SJSA1 (cell line): ENCODE measurements around the gene TANGO2. TPM values are rescaled to one million over a fixed set of nuclear protein-coding genes. Genes with fewer than 3 reads are reported as not detected.

ENCODE experiments used
- DNase-seq, 2 experiments: peaks; one replicate each; pipeline ENCODE4 v3.0.0-alpha.2; 2015 to 2020; ENCODE audit warnings: low spot score in 2 of 2, low read depth in 1 of 2
- H3K27ac ChIP-seq: fragments of 250-450 bp; sonication (Bioruptor Pico); 2 replicates; pipeline ENCODE4 v1.5.1; 2020; ENCODE audit warnings: mild to moderate bottlenecking, moderate library complexity
- H3K27me3 ChIP-seq: fragments of 250-450 bp; sonication (Bioruptor Pico); replicated peaks from 2 replicates; pipeline ENCODE4 v1.5.1; 2020; ENCODE audit warnings: mild to moderate bottlenecking, moderate library complexity
- H3K36me3 ChIP-seq: fragments of 250-450 bp; sonication (Bioruptor Pico); 2 replicates; pipeline ENCODE4 v1.5.1; 2020; ENCODE audit warnings: mild to moderate bottlenecking
- H3K4me1 ChIP-seq: fragments of 250-450 bp; sonication (Bioruptor Pico); replicated peaks from 2 replicates; pipeline ENCODE4 v1.6.1; 2021; ENCODE audit warnings: mild to moderate bottlenecking
- H3K4me3 ChIP-seq: fragments of 250-450 bp; sonication (Bioruptor Pico); 2 replicates; pipeline ENCODE4 v1.5.1; 2020; ENCODE audit warnings: mild to moderate bottlenecking
- H3K9me3 ChIP-seq: fragments of 250-450 bp; sonication (Bioruptor Pico); replicated peaks from 2 replicates; pipeline ENCODE4 v1.5.1; 2020; ENCODE audit warnings: mild to moderate bottlenecking
- total RNA-seq: library from RNA; depleted of rRNA; stranded (reverse); fragments of >200 nt; shearing (Covaris generic); gene quantifications from 2 replicates; pipeline ENCODE4 v1.2.3, GENCODE V29; 2014

Gene TANGO2
- total RNA-seq, 1 experiment from 2014 or later: 36.9 TPM

DNA sequence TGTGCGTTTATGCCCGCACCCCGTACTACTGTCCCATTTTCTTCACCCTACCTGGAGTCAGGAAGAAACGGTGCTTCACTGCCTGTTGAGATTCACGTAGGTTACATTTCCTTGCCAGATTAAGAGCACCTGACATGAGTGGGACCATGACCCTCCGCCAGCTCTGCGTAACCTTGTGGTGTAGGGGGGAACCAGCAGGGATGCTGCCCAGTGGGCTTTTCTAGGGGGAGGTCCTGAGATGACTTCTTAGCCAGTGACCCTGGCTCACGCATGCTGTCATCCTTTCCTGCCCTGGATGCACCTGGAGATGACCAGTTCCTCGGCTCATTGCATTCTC lies 3.3 kb upstream of the TANGO2 start:
- no peak overlapping the region for H3K4me3 ChIP-seq
- H3K36me3 ChIP-seq: peaks cover 10% of the 10 kb centered on the region
- H3K27ac ChIP-seq: no peak overlapping the region
- peaks cover 23% of the 10 kb centered on the region for H3K27me3 ChIP-seq
- H3K4me1 ChIP-seq: peaks cover 34% of the 10 kb centered on the region
- H3K9me3 ChIP-seq: no peaks in the 10 kb centered on the region; the same call in 1 of the 2 replicates
- DNase-seq: no peak

DNA sequence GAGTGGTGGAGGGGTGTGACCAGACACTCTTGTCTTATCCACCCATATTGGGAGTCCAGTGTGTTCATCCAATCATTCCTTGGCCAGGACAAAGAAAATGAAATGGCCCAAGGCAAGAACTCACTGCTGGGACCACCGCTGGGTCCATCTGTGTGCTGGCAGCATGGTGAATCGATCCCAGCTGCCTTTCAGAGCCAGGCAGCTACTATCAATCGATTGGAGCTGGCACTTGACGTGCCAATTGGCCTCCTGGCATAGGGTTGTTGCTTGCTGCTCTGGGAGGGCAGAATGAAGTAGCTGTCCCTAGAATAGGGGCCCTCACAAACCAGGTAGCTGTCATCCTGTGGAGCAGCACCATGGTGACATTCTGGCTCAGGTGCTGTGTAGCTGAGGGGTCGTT lies 2.9 kb upstream of the TANGO2 start:
- Histone ChIP-seq H3K27ac (no peak overlapping the region), H3K27me3 (peaks cover 23% of the 10 kb centered on the region), H3K4me1 (peaks cover 34% of the 10 kb centered on the region), H3K36me3 (peaks cover 12% of the 10 kb centered on the region), H3K4me3 (no peak overlapping the region), H3K9me3 (no peaks in the 10 kb centered on the region; the same call in 1 of the 2 replicates)
- no peak for DNase-seq

DNA sequence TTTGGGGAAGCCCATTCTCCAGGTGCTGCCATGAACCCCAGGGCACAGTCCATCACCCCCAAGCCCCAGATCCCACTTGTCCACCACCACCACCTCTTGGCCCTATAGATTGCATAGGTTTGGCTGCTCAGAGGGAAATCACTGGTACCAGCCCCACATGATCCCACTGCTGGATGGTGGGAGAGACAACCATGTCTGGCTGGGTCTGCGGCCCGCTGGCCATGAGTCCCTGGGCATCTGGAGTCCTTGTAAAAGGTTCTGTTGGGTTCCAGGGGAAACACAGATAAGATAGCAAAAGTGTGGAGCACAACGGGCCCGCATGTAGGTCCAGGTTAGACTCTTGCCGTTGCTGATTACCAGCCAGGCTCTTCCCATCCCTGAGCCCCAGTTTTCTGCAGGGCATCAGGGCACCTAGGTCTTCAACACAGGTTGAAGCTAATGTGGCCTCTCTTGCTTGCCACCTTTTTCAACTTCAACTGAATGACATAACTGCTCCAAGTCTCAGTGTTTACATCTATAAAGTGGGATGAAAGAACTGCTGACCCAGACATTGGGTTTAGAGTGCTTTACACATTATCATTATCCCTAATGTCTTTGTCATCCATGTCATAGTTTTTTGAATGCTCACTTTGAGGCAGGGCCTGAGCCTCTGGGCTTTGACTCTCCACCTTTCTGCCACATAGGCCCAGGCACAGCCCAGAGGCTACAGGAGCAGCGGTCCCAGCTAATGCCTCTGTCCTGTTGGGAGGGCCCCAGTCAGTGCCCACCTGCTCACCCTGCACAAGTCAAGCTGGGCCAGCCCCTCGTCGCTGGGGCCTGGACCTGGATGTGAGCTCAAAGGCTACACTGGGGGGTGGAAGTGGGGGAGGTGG lies 1.0 kb upstream of the TANGO2 start:
- no peak overlapping the region for H3K4me3 ChIP-seq

DNA sequence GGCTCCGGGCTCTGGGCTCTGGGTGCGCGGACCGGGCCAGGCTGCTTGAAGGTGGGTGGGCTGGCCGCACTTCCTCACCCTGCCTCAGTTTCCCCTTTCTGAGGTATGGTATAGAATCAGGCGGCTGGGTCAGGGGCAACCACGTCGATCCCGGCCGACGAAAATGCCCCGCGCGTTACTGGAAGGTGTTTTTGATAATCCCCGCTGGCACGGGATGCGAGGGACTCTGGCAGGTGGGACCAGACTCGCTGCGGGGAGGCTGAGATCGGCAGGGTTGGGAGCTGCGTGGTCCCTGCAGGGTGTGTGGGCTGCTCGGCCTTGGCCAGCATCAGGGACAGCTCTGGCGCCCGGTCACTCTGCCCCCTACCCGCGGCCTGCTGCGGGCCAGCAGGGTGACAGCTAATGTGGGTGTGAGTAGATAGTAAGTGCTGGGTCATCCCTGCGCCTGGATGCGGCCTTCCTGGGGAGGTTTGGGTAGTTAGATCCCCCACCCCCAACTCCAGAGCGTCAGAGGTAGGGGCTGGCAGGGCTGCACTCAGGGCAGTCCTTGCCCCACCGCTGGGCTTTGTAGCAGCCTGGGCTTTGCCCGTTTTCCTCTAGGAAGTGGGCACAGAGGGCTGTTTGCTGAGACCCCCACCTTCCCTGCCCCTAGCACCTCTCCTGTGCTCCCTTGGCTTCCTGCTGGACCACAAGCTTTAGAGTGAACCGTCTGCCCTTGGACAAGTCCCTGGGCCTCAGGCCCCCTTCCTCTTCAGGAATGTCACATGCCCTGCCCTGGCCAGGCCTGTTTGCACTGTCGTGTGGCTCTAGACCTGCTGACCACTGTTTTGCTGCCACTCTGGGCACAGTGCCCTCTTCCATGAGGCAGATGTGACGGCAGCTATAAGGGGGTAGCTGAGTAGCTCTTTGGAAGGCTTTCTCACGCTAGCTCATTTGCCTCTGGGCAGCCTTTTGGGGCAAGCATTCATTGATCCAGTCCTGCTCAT lies 579 bp downstream of the TANGO2 start:
- H3K27ac ChIP-seq: peak overlapping the region; percentile 63
- H3K27me3 ChIP-seq: peaks cover 9% of the 10 kb centered on the region
- H3K36me3 ChIP-seq: peaks cover 16% of the 10 kb centered on the region
- no peaks in the 10 kb centered on the region; the same call in 1 of the 2 replicates for H3K9me3 ChIP-seq
- peaks cover 27% of the 10 kb centered on the region for H3K4me1 ChIP-seq
- peak overlapping the region; percentile 88 for H3K4me3 ChIP-seq
- peak in 1 of 2 experiments; percentile 51 for DNase-seq

More for the DNA sequence above, 1.0 kb upstream of the TANGO2 start:
- Histone ChIP-seq H3K4me1 (peaks cover 34% of the 10 kb centered on the region), H3K36me3 (peaks cover 16% of the 10 kb centered on the region), H3K27me3 (peaks cover 23% of the 10 kb centered on the region), H3K27ac (no peak overlapping the region), H3K9me3 (no peaks in the 10 kb centered on the region; the same call in 1 of the 2 replicates)
- DNase-seq: no peak

DNA sequence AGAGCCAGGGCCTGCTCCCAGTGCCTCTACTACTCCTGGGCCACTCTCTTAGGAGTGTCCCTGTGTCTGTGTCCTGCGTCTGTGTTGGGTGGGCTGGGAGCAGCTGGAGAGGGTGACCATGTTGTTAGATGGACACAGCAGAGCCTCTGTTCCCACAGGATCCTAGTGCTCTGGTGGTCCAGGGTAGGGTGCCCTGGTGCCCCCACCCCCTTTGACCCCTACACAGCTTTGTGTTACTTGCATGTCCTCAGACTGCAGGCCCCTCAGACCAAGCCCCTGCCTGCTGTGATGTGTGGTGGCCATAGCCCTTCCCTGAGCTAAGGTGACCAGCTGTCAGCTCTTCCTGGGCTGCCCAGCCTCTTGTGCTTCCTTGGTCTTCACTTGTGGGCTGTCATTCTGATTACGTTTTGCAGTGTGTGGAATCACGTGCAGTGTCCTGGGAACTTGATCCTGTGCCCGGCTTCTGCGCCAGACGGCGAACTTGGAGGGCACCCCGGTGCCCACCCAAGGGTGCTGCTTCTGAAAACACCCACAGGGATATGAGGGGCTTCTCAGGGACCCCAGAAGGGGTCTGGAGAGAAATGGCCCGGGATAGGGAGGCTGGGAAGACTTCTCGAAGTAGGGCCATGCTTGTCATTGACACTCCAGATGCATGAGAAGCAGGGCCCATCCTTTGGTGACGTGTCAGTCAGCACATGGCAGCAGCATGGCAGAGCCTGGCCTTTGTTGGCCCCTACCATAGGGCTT lies 1.5 kb downstream of the TANGO2 start:
- Histone ChIP-seq H3K36me3 (peaks cover 16% of the 10 kb centered on the region), H3K4me3 (peak overlapping the region; percentile 88), H3K4me1 (peaks cover 20% of the 10 kb centered on the region), H3K9me3 (no peaks in the 10 kb centered on the region; the same call in 1 of the 2 replicates), H3K27ac (no peak overlapping the region; the same call in 1 of the 2 replicates), H3K27me3 (peaks cover 5% of the 10 kb centered on the region; the same call in 1 of the 2 replicates)
- no peak for DNase-seq

DNA sequence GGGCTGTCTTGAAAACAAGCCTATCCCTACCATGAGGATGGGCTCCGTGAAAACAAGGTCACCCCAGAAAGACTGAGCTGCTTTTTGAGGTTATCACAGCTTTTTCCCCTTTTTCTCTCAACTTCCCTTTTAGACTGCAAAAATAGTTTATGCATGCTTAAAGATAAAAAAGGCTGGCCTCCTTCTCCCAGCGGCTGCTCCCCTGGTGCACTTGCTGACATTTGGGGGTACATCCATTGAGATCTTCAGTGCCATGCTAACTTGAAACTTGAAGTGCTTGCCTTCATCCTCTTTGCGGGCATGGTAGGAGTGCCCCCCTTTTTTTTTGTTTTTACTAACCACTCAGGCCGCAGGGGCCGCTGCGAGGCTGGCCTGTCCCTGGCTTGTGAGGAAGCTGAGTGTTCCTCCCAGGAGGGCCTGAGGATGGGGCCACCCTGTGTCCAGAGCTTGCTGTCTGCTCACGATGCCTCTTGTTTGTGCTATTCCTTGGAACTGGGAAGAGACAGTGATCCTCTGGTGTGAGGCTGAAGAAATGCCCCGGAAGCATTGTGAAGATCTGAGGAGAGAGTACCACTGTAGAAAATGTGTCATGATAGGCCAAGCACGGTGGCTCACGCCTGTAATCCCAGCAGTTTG lies 2.2 kb downstream of the TANGO2 start:
- Histone ChIP-seq H3K4me3 (no peak overlapping the region), H3K27ac (no peak overlapping the region)
- DNase-seq: no peak

DNA sequence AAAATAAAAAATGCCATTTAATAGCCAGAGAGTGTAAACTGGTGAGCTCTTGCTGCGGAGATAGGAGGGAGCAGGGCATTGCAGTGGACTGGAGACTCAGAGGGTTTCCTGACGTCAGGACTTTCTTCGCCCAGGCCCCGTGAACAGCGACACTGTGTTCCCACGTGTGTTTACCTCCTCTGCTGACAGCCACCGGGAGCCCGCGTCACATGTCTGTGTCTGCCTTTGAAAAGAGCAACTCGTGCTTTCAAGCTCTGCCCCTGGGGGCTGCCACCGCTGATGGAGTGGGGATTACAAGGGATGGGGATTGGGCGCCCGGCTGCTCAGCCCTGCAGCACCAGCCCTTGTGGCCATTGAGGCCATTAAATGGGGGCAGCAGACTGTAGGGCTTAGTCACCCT lies 3.3 kb downstream of the TANGO2 start:
- H3K4me1 ChIP-seq: peaks cover 20% of the 10 kb centered on the region
- no peak overlapping the region for H3K27ac ChIP-seq
- H3K27me3 ChIP-seq: no peaks in the 10 kb centered on the region
- no peak overlapping the region for H3K4me3 ChIP-seq
- H3K36me3 ChIP-seq: peaks cover 16% of the 10 kb centered on the region
- DNase-seq: no peak
- no peaks in the 10 kb centered on the region; the same call in 1 of the 2 replicates for H3K9me3 ChIP-seq

More for the DNA sequence above, 2.2 kb downstream of the TANGO2 start:
- H3K36me3 ChIP-seq: peaks cover 16% of the 10 kb centered on the region
- peaks cover 20% of the 10 kb centered on the region for H3K4me1 ChIP-seq
- no peaks in the 10 kb centered on the region; the same call in 1 of the 2 replicates for H3K9me3 ChIP-seq
- H3K27me3 ChIP-seq: no peaks in the 10 kb centered on the region

DNA sequence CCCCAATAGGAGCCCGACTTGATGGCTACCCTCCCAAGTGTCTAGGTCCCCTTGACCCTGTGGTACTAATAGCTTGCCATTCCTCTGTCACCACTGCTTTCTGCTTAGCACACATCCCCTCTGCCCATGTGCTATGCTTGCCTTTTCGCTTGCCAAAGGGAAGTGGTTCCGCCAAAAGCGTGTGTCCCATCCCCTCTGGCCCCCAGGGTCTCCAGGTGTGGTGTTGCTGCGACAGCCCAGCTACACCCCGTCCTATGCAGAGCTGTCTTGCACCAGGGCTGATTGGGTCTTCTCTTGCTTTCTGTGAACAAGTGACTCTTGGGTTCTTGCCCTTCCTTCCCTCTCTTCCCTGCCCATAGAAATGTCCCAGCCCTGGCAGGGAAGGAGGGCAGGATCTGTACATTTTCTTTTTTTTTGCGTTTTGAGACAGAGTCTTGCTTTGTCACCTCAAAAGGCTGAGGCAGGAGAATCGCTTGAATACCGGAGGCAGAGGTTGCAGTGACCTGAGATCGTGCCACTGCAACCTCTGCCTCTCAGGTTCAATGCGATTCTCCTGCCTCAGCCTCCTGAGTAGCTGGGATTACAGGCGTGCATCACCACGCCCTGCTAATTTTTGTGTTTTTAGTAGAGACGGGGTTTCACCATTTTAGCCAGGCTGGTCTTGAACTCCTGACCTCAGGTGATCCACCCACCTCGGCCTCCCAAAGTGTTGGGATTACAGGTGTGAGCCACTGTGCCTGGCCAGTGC lies 3.9 kb downstream of the TANGO2 start:
- no peak for DNase-seq
- Histone ChIP-seq H3K9me3 (no peaks in the 10 kb centered on the region; the same call in 1 of the 2 replicates), H3K4me1 (peaks cover 20% of the 10 kb centered on the region), H3K4me3 (no peak overlapping the region), H3K27ac (no peak overlapping the region), H3K36me3 (peaks cover 16% of the 10 kb centered on the region), H3K27me3 (no peaks in the 10 kb centered on the region)

DNA sequence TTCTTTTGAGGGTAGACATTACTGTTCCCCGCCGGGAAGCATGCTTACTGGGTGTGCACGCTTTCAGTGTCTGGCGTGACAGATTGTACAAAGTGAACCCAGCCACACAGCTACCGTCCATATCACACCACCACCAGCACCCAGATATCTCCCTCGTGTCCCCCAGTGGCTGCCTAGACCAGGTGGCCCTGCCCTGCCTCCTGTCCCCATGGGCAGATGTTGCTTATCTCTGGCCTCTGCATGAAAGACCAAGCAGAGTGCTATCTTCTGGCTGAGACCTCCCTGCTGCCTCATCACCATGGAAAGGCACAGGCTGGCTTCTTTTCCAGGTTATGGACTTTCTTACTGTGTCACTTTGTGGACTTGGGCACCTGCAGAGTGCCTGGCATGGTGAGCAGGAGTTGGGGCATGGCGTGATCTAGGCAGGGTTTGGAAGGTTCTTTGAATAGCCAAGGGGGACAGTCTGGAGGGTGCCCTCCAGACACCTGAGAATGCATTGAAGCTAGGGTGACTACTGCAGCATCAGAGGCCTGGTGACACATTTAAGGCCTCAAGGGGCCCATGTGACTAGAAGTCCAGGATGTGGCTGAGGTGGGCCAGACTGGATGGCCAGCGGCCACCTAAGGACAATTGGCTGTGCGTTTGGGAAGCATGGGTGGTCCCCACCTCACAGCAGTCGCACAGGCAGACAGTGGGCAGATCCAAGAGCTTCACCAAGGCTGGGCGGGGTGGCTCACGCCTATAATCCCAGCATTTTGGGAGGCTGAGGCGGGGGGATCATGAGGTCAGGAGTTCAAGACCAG lies 4.7 kb downstream of the TANGO2 start:
- H3K27me3 ChIP-seq: no peaks in the 10 kb centered on the region
- no peaks in the 10 kb centered on the region; the same call in 1 of the 2 replicates for H3K9me3 ChIP-seq
- no peak for DNase-seq
- peaks cover 14% of the 10 kb centered on the region for H3K4me1 ChIP-seq
- no peak overlapping the region for H3K27ac ChIP-seq
- no peak overlapping the region for H3K4me3 ChIP-seq
- peaks cover 16% of the 10 kb centered on the region for H3K36me3 ChIP-seq

DNA sequence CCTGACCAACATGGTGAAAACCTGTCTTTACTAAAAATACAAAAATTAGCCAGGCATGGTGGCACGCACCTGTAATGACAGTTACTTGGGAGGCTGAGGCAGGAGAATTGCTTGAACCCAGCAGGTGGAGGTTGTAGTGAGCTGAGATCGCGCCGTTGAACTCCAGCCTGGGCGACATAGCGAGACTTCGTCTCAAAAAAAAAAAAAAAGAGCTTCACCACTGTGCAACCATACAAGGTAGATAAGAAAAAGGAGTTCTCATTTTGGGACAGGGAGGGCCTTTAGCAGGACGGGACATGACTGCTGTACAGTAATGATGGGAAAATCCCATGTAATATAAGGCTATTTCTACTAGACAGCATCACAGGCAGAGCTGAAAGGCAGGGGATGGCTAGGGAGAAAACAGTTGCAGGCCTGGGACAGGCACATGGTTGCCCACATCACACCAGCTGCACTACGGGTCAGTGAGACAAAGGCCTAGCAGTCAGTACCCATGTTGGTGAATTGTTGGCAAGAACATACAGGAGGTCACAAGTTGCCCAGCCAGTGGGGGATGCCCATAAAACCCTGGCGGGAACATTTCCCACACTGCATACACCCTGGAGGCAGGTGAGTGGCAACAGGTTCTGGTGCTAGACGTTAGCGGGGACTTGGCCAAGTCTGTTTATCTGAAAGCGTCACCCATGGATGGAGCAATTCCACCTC lies 5.4 kb downstream of the TANGO2 start:
- Histone ChIP-seq H3K4me1 (peaks cover 13% of the 10 kb centered on the region), H3K4me3 (no peak overlapping the region), H3K27me3 (no peaks in the 10 kb centered on the region), H3K9me3 (no peaks in the 10 kb centered on the region), H3K27ac (no peak overlapping the region), H3K36me3 (peaks cover 12% of the 10 kb centered on the region)
- no peak for DNase-seq

DNA sequence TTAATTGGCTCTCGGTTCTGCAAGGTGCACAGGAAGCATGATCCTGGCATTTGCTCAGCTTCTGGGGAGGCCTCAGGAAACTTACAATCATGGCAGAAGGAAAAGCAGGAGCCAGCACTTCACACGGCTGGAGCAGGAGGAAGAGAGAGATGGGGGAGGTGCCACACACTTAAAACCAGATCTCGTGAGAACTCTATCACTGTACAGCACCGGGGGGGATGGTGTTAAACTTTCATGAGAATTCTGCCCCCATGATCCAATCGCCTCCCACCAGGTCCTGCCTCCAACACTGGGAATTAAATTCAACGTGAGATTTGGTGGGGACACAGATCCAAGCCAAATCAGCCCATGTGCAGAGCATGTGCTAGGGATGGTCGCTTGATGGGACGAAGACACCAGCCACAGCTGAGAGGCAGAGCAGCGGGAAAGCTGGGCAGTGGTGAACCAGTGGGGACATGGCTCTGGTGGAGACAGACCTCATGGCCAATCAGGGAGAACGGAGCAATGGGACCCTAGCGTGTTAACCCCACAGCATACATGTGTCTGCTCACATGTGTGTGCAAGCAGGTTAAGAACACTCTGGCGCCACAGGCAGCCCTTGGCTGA lies 6.2 kb downstream of the TANGO2 start:
- no peak overlapping the region for H3K27ac ChIP-seq
- no peak for DNase-seq
- peaks cover 6% of the 10 kb centered on the region for H3K4me1 ChIP-seq
- no peaks in the 10 kb centered on the region for H3K9me3 ChIP-seq
- no peak overlapping the region for H3K4me3 ChIP-seq
- H3K36me3 ChIP-seq: peaks cover 11% of the 10 kb centered on the region
- no peaks in the 10 kb centered on the region for H3K27me3 ChIP-seq
